ENCODE results near the gene DCTN5. TPM values are rescaled to one million over a fixed set of nuclear protein-coding genes. Genes with fewer than 3 reads are reported as not detected.
"Not testable (repeated sequence)": the region's sequence is repeated elsewhere in the genome, so short reads cannot be mapped to it uniquely, and the experiment has no call there.

Gene DCTN5
- polyA plus RNA-seq, 3 donors = 69.7 to 72.1 (median 71.7) TPM

DNA sequence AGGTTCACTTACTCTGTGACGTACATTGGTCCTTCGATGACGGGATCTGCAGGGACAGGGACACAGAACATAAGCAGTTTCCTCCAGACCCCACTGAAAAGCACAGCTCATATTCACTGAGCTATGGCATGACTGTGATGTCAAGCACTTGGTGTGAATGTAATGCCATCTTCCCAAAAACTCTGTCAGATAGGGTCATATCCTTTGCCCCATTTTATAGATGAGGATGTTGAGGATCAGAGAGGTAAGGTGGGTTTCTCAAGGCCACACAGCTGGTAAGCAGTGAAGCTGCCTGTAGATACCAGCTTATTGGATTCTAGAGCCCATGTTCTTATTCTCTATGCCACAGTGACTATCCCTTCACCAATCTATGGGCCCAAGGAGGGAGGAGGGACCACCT lies 69.2 kb downstream of the DCTN5 start:
- no peak for DNase-seq (ENCODE audit: extremely low read depth in 1 of 11, low read depth in 9 of 11, low spot score in 4 of 11)

DNA sequence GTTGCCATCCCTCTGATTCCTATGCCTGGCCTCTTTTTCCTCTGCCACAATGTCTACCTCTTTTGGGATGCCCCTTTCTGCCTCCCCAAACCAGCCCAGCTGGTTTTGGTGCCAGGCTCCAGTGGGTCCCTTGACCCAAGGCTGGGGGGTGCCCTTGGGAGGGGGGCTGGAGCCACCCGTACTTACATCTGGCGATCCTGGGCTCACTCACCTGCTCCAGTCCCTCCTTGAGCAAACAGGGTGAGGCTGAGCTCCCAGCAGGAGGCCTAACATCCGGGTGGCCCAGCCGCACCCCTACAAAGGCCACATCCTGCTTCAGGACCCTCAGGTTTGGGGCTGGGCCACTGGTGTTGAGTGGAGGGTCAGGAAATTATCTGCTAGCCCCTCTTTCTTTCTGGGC lies 70.5 kb downstream of the DCTN5 start:
- DNase-seq (ENCODE audit: extremely low read depth in 1 of 11, low read depth in 9 of 11, low spot score in 4 of 11) = no peak

DNA sequence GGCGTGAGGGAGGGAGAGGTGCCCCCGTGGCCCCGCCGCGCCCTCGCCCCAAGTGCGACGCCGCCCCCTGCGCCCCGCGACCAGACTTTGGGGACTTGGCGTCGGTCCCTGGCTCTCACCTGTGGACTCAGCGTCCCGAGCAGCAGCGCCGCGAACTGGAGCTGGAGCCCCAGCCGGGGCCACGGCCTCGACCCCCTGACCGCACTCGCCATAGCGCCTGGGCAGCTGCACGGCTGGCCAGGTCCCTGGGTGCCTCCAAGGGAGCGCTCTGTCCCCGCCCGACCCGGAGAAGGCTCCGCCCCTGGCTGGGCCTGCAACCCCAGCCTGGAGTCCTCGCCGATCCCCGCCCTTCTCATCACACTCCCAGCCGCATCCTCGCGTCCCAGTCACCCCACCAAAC lies 71.7 kb downstream of the DCTN5 start, which contains the start of gene ERN2:
TSS of gene ERN2 (minus strand) at position 247 of the 400 bp plus-strand sequence. CDS start at position 212, 35 bp downstream.
- no peak for DNase-seq (ENCODE audit: extremely low read depth in 1 of 11, low read depth in 9 of 11, low spot score in 4 of 11)

DNA sequence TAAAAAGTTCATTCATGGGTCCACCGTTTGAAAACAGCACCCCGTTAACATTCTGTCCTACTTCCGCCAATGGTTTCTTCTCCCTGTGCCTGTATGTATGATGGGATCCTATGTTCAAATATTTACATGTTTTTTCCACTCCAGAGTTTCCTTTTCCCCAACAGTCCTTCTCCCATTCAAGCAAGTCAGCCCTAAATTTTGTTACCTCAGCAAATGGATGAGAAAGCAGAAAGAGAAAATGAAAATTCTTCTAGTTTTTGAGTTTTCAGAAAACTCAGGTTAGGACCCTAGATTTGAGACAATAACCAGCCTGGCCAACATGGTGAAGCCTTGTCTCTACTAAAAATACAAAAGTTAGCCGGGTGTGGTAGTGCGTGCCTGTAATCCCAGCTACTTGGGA lies 75.2 kb downstream of the DCTN5 start:
- DNase-seq (ENCODE audit: extremely low read depth in 1 of 11, low read depth in 9 of 11, low spot score in 4 of 11) = no peak

DNA sequence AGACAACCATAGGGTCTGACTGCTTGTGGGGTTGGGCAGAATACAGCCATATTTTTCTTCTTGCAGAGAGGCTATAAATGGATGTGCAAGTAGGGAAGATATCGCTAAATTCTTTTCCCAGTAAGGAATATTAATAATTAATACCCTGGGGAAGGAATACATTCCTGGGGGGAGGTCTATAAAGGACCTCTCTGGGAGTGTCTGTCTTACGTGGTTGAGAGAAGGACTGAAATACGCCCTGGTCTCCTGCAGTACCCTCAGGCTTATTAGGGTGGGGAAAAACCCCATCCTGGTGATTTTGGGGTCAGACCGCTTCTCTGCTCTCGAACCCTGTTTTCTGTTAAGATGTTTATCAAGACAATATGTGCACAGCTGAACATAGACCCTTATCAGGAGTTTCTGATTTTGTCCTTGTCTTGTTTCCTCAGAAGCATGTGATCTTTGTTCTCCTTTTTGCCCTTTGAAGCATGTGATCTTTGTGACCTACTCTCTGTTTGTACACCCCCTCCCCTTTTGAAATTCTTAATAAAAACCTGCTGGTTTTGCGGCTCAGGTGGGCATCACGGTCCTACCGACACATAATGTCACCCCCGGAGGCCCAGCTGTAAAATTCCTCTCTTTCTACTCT lies 81.5 kb downstream of the DCTN5 start:
- not testable (repeated sequence) for DNase-seq (ENCODE audit: extremely low read depth in 1 of 11, low read depth in 9 of 11, low spot score in 4 of 11)

DNA sequence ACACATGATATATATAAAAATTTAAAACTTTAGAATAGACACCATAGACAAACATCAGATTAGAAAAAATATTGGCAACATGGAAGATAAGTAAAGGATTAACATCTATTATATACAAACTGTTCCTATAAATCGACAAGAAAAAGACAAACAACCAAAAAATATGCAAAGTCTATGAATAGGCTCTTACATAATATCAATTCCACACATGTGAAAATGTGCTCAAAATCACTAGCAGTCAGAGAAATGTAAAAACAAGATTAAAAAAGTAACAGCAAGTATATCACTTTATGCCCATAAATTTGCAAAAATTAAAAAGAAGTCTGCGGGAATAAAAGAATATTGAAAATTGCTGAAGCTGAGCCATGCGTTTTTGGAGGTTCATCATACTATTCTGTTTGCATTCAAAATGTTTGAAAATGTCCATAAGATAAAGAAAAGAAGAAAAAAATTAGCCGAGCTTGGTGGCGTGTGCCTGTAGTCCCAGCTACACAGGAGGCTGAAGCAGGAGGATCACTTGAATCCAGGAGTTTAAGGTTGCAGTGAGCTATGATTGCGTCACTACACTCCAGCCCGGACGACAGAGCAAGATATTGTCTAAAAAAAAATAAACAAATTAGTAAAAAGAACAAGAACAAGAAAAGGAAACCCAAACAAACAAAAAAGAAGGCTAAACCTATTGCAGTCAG lies 83.0 kb downstream of the DCTN5 start:
- no peak for DNase-seq (ENCODE audit: extremely low read depth in 1 of 11, low read depth in 9 of 11, low spot score in 4 of 11)

DNA sequence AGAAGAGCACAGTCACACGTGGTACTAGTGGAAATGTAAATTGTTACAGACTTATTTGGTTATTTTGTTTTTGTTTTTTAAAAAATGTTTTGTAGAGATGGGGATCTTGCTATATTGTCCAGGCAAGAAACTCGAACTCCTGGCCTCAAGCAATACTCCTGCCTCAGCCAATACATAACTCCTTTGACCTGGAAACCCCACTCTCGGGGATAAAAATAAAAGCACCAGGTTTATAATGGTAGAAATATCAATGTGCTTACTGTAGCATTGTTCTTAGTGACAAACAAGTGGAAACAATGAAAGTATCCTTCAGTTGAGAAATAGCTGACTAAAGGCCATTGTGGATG lies 83.5 kb downstream of the DCTN5 start:
- DNase-seq (ENCODE audit: extremely low read depth in 1 of 11, low read depth in 9 of 11, low spot score in 4 of 11) = no peak

DNA sequence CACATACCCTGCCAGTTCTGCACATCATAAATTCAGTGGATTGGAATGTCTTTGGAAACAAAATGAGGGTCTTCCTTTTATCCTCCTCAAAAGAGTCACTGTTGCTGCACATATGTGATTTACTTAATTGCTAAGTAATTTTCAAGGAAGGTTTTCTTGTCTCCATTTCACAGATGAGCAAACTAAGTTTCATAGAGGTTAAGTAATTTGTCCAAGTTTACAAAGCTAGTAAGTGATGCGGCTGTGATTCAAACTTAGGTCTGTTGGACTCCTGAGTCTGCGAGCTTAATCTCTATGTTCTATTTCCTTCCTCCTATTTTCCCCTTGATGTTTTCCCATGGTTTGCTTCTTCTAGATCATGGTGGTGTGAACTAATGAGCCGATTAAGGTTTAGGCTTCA lies 85.4 kb downstream of the DCTN5 start:
- DNase-seq (ENCODE audit: extremely low read depth in 1 of 11, low read depth in 9 of 11, low spot score in 4 of 11) = no peak

Other genes starting within 250 kb of the DCTN5 start
- 10 to 100 TPM; 23.7 to 42.1 (median 26.2) TPM for gene COG7, start 188.3 kb upstream of the DCTN5 start, polyA plus RNA-seq (ENCODE audit: insufficient read length in 3 of 3)
- gene GGA2, start 131.0 kb upstream of the DCTN5 start, polyA plus RNA-seq (ENCODE audit: insufficient read length in 3 of 3) = 100 to 1,000 TPM; 124 to 170 (median 164) TPM
- gene EARS2, start 84.1 kb upstream of the DCTN5 start, polyA plus RNA-seq (ENCODE audit: insufficient read length in 3 of 3) = 10 to 100 TPM; 27.8 to 32.1 (median 28.9) TPM
- gene UBFD1, start 83.7 kb upstream of the DCTN5 start, polyA plus RNA-seq (ENCODE audit: insufficient read length in 3 of 3) = 10 to 100 TPM; 73.4 to 81.0 (median 74.8) TPM
- gene NDUFAB1, start 45.1 kb upstream of the DCTN5 start, polyA plus RNA-seq (ENCODE audit: insufficient read length in 3 of 3) = 100 to 1,000 TPM in 2 of 3 donors, 10 to 100 TPM in 1; 81.8 to 103 (median 100) TPM
- gene PALB2, start 156 bp upstream of the DCTN5 start, polyA plus RNA-seq (ENCODE audit: insufficient read length in 3 of 3) = 10 to 100 TPM; 19.2 to 25.2 (median 22.6) TPM
- 10 to 100 TPM; 24.1 to 32.7 (median 31.2) TPM for gene PLK1, start 37.4 kb downstream of the DCTN5 start, polyA plus RNA-seq (ENCODE audit: insufficient read length in 3 of 3)
- under 1 TPM; 0.19 to 0.49 (median 0.47) TPM for gene ERN2, start 71.8 kb downstream of the DCTN5 start, polyA plus RNA-seq (ENCODE audit: insufficient read length in 3 of 3)
- 1 to 10 TPM; 1.7 to 2.3 (median 1.9) TPM for gene CHP2, start 113.6 kb downstream of the DCTN5 start, polyA plus RNA-seq (ENCODE audit: insufficient read length in 3 of 3)
- 1 to 10 TPM; 4.1 to 5.4 (median 4.2) TPM for gene PRKCB, start 194.5 kb downstream of the DCTN5 start, polyA plus RNA-seq (ENCODE audit: insufficient read length in 3 of 3)

All from renal cortex interstitium (tissue), 11 donors.